GM21737 (cell line): ENCODE results near the gene CDCA4.
A peak's percentile ranks its signal among the peaks of the same experiment; 100 is the strongest.
"Not testable (repeated sequence)": the region's sequence is repeated elsewhere in the genome, so short reads cannot be mapped to it uniquely, and the experiment has no call there.

ENCODE experiments used
- ATAC-seq: cut with Tn5 transposase; IDR thresholded peaks from one replicate; pipeline ENCODE4 v1.9.1; 2021; ENCODE audit warnings: mild to moderate bottlenecking, moderate library complexity; ENCODE audit not compliant: unreplicated experiment

Gene CDCA4

GRCh38 chr14:105034315-105035039, 13.6 kb upstream of the CDCA4 start:
- ATAC-seq = no peak

GRCh38 chr14:105033412-105033900, 12.6 kb upstream of the CDCA4 start:
- ATAC-seq = not testable (repeated sequence)

GRCh38 chr14:105032451-105032901, 11.6 kb upstream of the CDCA4 start:
- ATAC-seq = not testable (repeated sequence)

- no peak for ATAC-seq
Observed at GRCh38 chr14:105030836-105031396, 10.0 kb upstream of the CDCA4 start.

GRCh38 chr14:105030194-105030593, 9.3 kb upstream of the CDCA4 start:
- no peak for ATAC-seq

- ATAC-seq = no peak
Observed at GRCh38 chr14:105029402-105029801, 8.5 kb upstream of the CDCA4 start.

- ATAC-seq = no peak
Observed at GRCh38 chr14:105028251-105028927, 7.5 kb upstream of the CDCA4 start.

GRCh38 chr14:105027718-105028117, 6.8 kb upstream of the CDCA4 start:
- ATAC-seq = not testable (repeated sequence)

- no peak for ATAC-seq
Observed at GRCh38 chr14:105026802-105027563, 6.1 kb upstream of the CDCA4 start.

GRCh38 chr14:105026033-105026785, 5.3 kb upstream of the CDCA4 start:
- no peak for ATAC-seq

GRCh38 chr14:105025429-105025828, 4.5 kb upstream of the CDCA4 start:
- ATAC-seq = no peak

GRCh38 chr14:105023791-105024480, 3.1 kb upstream of the CDCA4 start:
- no peak for ATAC-seq

GRCh38 chr14:105023144-105023543, 2.3 kb upstream of the CDCA4 start:
- no peak for ATAC-seq

GRCh38 chr14:105022276-105022670, 1.4 kb upstream of the CDCA4 start:
- ATAC-seq = no peak

GRCh38 chr14:105021656-105022275, 883 bp upstream of the CDCA4 start:
- peak; percentile 0 for ATAC-seq

- peak; percentile 14 for ATAC-seq
Observed at GRCh38 chr14:105019861-105020814, 745 bp downstream of the CDCA4 start.

- ATAC-seq = no peak
Observed at GRCh38 chr14:105018414-105018813, 2.5 kb downstream of the CDCA4 start.

GRCh38 chr14:105015905-105016304, 5.0 kb downstream of the CDCA4 start:
- ATAC-seq = no peak
